Measurements from ENCODE around the gene PRR9.

Gene PRR9

GRCh38 chr1:153248176-153248879 is 30.9 kb downstream of the PRR9 start:
- no peak for ATAC-seq
- TF ChIP-seq SNAI2 (CRISPR knock-in tag; IDR thresholded peaks at IDR 0.05) = no peak
- TF ChIP-seq ZNF8 (CRISPR knock-in tag; IDR thresholded peaks at IDR 0.05) = no peak
- no peak for TF ChIP-seq ISL1 (CRISPR knock-in tag; IDR thresholded peaks at IDR 0.05)
- TF ChIP-seq ARNTL (CRISPR knock-in tag; IDR thresholded peaks at IDR 0.05; ENCODE audit: borderline replicate concordance, low read depth) = no peak
- TF ChIP-seq, protein P1, sequence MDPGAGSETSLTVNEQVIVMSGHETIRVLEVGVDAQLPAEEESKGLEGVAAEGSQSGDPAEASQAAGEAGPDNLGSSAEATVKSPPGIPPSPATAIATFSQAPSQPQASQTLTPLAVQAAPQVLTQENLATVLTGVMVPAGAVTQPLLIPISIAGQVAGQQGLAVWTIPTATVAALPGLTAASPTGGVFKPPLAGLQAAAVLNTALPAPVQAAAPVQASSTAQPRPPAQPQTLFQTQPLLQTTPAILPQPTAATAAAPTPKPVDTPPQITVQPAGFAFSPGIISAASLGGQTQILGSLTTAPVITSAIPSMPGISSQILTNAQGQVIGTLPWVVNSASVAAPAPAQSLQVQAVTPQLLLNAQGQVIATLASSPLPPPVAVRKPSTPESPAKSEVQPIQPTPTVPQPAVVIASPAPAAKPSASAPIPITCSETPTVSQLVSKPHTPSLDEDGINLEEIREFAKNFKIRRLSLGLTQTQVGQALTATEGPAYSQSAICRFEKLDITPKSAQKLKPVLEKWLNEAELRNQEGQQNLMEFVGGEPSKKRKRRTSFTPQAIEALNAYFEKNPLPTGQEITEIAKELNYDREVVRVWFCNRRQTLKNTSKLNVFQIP (CRISPR knock-in tag; IDR thresholded peaks at IDR 0.05; ENCODE audit: borderline replicate concordance, low read depth) = no peak
- no peak for TF ChIP-seq OSR1 (CRISPR knock-in tag; IDR thresholded peaks at IDR 0.05)

- ATAC-seq = no peak
- TF ChIP-seq, protein P1 (CRISPR knock-in tag; IDR thresholded peaks at IDR 0.05; ENCODE audit: borderline replicate concordance, low read depth) = no peak
- TF ChIP-seq ZC3H10 (CRISPR knock-in tag; IDR thresholded peaks at IDR 0.05) = no peak
- TF ChIP-seq TOX (CRISPR knock-in tag; IDR thresholded peaks at IDR 0.05; ENCODE audit: borderline replicate concordance) = no peak
Observed at GRCh38 chr1:153250166-153250565, 32.8 kb downstream of the PRR9 start.

GRCh38 chr1:153251087-153251486 is 33.7 kb downstream of the PRR9 start:
- ATAC-seq = no peak
- TF ChIP-seq, protein P2, sequence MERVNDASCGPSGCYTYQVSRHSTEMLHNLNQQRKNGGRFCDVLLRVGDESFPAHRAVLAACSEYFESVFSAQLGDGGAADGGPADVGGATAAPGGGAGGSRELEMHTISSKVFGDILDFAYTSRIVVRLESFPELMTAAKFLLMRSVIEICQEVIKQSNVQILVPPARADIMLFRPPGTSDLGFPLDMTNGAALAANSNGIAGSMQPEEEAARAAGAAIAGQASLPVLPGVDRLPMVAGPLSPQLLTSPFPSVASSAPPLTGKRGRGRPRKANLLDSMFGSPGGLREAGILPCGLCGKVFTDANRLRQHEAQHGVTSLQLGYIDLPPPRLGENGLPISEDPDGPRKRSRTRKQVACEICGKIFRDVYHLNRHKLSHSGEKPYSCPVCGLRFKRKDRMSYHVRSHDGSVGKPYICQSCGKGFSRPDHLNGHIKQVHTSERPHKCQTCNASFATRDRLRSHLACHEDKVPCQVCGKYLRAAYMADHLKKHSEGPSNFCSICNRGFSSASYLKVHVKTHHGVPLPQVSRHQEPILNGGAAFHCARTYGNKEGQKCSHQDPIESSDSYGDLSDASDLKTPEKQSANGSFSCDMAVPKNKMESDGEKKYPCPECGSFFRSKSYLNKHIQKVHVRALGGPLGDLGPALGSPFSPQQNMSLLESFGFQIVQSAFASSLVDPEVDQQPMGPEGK (CRISPR knock-in tag; IDR thresholded peaks at IDR 0.05; ENCODE audit: borderline replicate concordance) = no peak
- no peak for TF ChIP-seq ZFP3 (CRISPR knock-in tag; IDR thresholded peaks at IDR 0.05)
- no peak for TF ChIP-seq OSR1 (CRISPR knock-in tag; IDR thresholded peaks at IDR 0.05)
- TF ChIP-seq, protein P1 (CRISPR knock-in tag; IDR thresholded peaks at IDR 0.05; ENCODE audit: borderline replicate concordance, low read depth) = no peak

- no peak for TF ChIP-seq ZFP30 (CRISPR knock-in tag; IDR thresholded peaks at IDR 0.05)
- no peak for TF ChIP-seq ESRRG (CRISPR knock-in tag; IDR thresholded peaks at IDR 0.05)
- TF ChIP-seq, protein P1 (CRISPR knock-in tag; IDR thresholded peaks at IDR 0.05; ENCODE audit: borderline replicate concordance, low read depth) = no peak
- TF ChIP-seq, protein P3, sequence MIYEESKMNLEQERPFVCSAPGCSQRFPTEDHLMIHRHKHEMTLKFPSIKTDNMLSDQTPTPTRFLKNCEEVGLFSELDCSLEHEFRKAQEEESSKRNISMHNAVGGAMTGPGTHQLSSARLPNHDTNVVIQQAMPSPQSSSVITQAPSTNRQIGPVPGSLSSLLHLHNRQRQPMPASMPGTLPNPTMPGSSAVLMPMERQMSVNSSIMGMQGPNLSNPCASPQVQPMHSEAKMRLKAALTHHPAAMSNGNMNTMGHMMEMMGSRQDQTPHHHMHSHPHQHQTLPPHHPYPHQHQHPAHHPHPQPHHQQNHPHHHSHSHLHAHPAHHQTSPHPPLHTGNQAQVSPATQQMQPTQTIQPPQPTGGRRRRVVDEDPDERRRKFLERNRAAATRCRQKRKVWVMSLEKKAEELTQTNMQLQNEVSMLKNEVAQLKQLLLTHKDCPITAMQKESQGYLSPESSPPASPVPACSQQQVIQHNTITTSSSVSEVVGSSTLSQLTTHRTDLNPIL (CRISPR knock-in tag; IDR thresholded peaks at IDR 0.05; ENCODE audit: low read depth) = no peak
- no peak for TF ChIP-seq ZNF565 (CRISPR knock-in tag; conservative IDR thresholded peaks at IDR 0.05; ENCODE audit: low read depth)
- no peak for TF ChIP-seq ZFP3 (CRISPR knock-in tag; IDR thresholded peaks at IDR 0.05)
- TF ChIP-seq TOX (CRISPR knock-in tag; IDR thresholded peaks at IDR 0.05; ENCODE audit: borderline replicate concordance) = no peak
- no peak for TF ChIP-seq TCF4 (CRISPR knock-in tag; IDR thresholded peaks at IDR 0.05; ENCODE audit: borderline replicate concordance)
- no peak for TF ChIP-seq ZNF70 (CRISPR knock-in tag; IDR thresholded peaks at IDR 0.05)
- no peak for TF ChIP-seq CSDC2 (CRISPR knock-in tag; IDR thresholded peaks at IDR 0.05)
- TF ChIP-seq, protein P2 (CRISPR knock-in tag; IDR thresholded peaks at IDR 0.05; ENCODE audit: borderline replicate concordance) = no peak
- no peak for TF ChIP-seq TSHZ2 (CRISPR knock-in tag; IDR thresholded peaks at IDR 0.05)
- no peak for TF ChIP-seq BACH2 (CRISPR knock-in tag; IDR thresholded peaks at IDR 0.05; ENCODE audit: borderline replicate concordance)
- no peak for TF ChIP-seq ZC3H10 (CRISPR knock-in tag; IDR thresholded peaks at IDR 0.05)
Observed at GRCh38 chr1:153251562-153251961, 34.2 kb downstream of the PRR9 start.

More at GRCh38 chr1:153251562-153251961, 34.2 kb downstream of the PRR9 start:
- ATAC-seq = no peak
